Smooth muscle cell (in vitro differentiated cells): ENCODE measurements around the gene SNN. TPM values are rescaled to one million over a fixed set of nuclear protein-coding genes. Genes with fewer than 3 reads are reported as not detected.

Experiments
- DNase-seq: peaks from one replicate; lab custom pipeline; 2025; ENCODE audit not compliant: unreplicated experiment; lab: John Stamatoyannopoulos, UW
- H2AFZ ChIP-seq: fragments of 200-600 bp; sonication (generic); 2 replicates; pipeline ENCODE4 v1.6.0; 2016; ENCODE audit warnings: antibody characterized with exemption, low read depth, mild to moderate bottlenecking
- H3F3A ChIP-seq: fragments of 200-600 bp; sonication (generic); 2 replicates; pipeline ENCODE4 v1.6.0; 2017; ENCODE audit warnings: antibody characterized with exemption, low read depth
- H3K27ac ChIP-seq: fragments of 200-600 bp; sonication (generic); 2 replicates; pipeline ENCODE4 v1.5.1; 2016; ENCODE audit warnings: low read depth, mild to moderate bottlenecking
- H3K27me3 ChIP-seq: fragments of 200-600 bp; sonication (generic); 2 replicates; pipeline ENCODE4 v1.6.1; 2016; ENCODE audit warnings: low read depth, mild to moderate bottlenecking
- H3K36me3 ChIP-seq: fragments of 200-600 bp; sonication (generic); 2 replicates; pipeline ENCODE4 v1.5.1; 2016; ENCODE audit warnings: low read depth
- H3K4me1 ChIP-seq: fragments of 200-600 bp; sonication (generic); 2 replicates; pipeline ENCODE4 v1.5.1; 2016; ENCODE audit warnings: low read depth
- H3K4me2 ChIP-seq: fragments of 200-600 bp; sonication (generic); 2 replicates; pipeline ENCODE4 v1.6.0; 2016; ENCODE audit warnings: mild to moderate bottlenecking
- H3K4me3 ChIP-seq: fragments of 200-600 bp; sonication (generic); 2 replicates; pipeline ENCODE4 v1.5.1; 2016; ENCODE audit warnings: mild to moderate bottlenecking
- H3K79me2 ChIP-seq: fragments of 200-600 bp; sonication (generic); 2 replicates; pipeline ENCODE4 v1.6.0; 2016; ENCODE audit warnings: low read depth, mild to moderate bottlenecking
- H3K9ac ChIP-seq: fragments of 200-600 bp; sonication (generic); 2 replicates; pipeline ENCODE4 v1.6.0; 2016; ENCODE audit warnings: low read depth
- H3K9me3 ChIP-seq: fragments of 200-600 bp; sonication (generic); replicated peaks from 2 replicates; pipeline ENCODE4 v1.5.1; 2016; ENCODE audit warnings: low read depth
- H4K20me1 ChIP-seq: fragments of 200-600 bp; sonication (generic); 2 replicates; pipeline ENCODE4 v1.6.0; 2016; ENCODE audit warnings: low read depth
- WGBS: methylation state at CpG from one replicate; pipeline ENCODE4 v1.1.7; 2016; ENCODE audit warnings: low lambda C conversion rate; 5-methylcytosine and 5-hydroxymethylcytosine counted together
- polyA plus RNA-seq: library from polyadenylated mRNA; unstranded; fragments of >200 nt; fragmentation: Nextera tagmentation; extraction: Ambion mirVana; gene quantifications from 2 replicates; pipeline ENCODE4 v1.2.1, GENCODE V29; 2016
- total RNA-seq: library from RNA; depleted of rRNA; stranded (reverse); fragments of >200 nt; gene quantifications from 2 replicates; pipeline ENCODE4 v1.2.3, GENCODE V29; 2014
- TF ChIP-seq, protein P1 (sequence below): fragments of 200-600 bp; sonication (generic); IDR thresholded peaks from 2 replicates; pipeline ENCODE4 v1.5.1; 2017; ENCODE audit warnings: borderline replicate concordance, mild to moderate bottlenecking, antibody characterized with exemption; ENCODE audit not compliant: insufficient read depth, poor library complexity, severe bottlenecking

SNN gene
- total and polyA plus RNA-seq, 2 experiments from 2014 or later, result 6.4 to 10.9 TPM

- Histone ChIP-seq H3K27me3 (no peaks in the 10 kb centered on the region), H3K4me1 (peaks cover 10% of the 10 kb centered on the region), H3K9ac (no peak overlapping the region), H2AFZ (no peak overlapping the region), H4K20me1 (peaks cover 81% of the 10 kb centered on the region), H3F3A (no peaks in the 10 kb centered on the region), H3K9me3 (no peaks in the 10 kb centered on the region), H3K27ac (no peak overlapping the region), H3K36me3 (peaks cover 18% of the 10 kb centered on the region), H3K79me2 (peaks cover 3% of the 10 kb centered on the region), H3K4me3 (no peak overlapping the region), H3K4me2 (no peak overlapping the region)
- TF ChIP-seq, protein P1, sequence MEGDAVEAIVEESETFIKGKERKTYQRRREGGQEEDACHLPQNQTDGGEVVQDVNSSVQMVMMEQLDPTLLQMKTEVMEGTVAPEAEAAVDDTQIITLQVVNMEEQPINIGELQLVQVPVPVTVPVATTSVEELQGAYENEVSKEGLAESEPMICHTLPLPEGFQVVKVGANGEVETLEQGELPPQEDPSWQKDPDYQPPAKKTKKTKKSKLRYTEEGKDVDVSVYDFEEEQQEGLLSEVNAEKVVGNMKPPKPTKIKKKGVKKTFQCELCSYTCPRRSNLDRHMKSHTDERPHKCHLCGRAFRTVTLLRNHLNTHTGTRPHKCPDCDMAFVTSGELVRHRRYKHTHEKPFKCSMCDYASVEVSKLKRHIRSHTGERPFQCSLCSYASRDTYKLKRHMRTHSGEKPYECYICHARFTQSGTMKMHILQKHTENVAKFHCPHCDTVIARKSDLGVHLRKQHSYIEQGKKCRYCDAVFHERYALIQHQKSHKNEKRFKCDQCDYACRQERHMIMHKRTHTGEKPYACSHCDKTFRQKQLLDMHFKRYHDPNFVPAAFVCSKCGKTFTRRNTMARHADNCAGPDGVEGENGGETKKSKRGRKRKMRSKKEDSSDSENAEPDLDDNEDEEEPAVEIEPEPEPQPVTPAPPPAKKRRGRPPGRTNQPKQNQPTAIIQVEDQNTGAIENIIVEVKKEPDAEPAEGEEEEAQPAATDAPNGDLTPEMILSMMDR, result no peak
- WGBS, result 97% methylated on average over 8 of the region's 8 CpGs
- DNase-seq, result no peak
These were observed 23.9 kb downstream of the SNN start for GRCh38 chr16:11692171-11692570.

- peaks cover 3% of the 10 kb centered on the region for H3K79me2 ChIP-seq
- 97% methylated on average over 6 of the region's 6 CpGs for WGBS
- TF ChIP-seq, protein P1, result no peak
- H3F3A ChIP-seq, result no peaks in the 10 kb centered on the region
- DNase-seq, result no peak
- peaks cover 14% of the 10 kb centered on the region for H3K36me3 ChIP-seq
- no peak overlapping the region for H3K9ac ChIP-seq
- H3K9me3 ChIP-seq, result no peaks in the 10 kb centered on the region
- no peaks in the 10 kb centered on the region for H3K27me3 ChIP-seq
- H3K4me3 ChIP-seq, result no peak overlapping the region
- peaks cover 77% of the 10 kb centered on the region for H4K20me1 ChIP-seq
- H3K4me2 ChIP-seq, result no peak overlapping the region
- H3K4me1 ChIP-seq, result peaks cover 10% of the 10 kb centered on the region
- H2AFZ ChIP-seq, result no peak overlapping the region
- H3K27ac ChIP-seq, result no peak overlapping the region
These were observed 24.4 kb downstream of the SNN start for GRCh38 chr16:11692651-11693050.

DNA sequence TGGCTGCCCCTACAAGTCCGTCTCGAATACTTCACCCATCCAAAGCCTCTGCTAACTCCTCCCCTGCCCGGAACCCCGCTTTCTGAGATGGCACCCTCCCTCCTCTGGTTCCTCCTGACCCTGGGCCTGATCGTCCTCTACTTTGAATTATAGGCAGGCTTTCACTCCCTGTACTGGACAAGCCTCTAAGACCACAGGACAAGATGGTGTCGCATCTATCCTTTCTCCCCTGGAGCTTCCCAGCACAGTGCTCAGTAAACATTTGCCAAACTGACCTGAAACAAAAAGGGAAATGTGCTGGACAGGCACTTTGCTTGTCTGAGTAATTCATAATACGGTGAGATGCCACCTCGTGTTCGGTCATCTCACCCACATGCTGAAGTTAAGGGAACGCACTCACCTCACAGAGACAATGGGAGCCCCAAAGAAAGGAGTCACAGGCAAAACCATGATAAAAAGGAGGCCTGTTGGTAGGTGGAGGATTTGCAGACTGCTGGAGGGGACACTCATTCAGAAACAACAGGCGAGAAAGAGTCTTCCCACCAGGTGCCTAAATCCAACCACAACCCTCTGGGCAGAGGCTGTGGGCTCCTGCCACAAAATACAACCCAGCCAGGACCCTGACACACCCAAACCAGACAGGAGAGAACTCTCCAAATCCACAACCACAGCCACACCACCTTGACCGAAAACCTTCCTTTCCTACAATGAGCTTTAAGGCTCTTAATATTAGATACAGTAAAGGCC, 28.2 kb downstream of the SNN start:
- H4K20me1 ChIP-seq, result peaks cover 80% of the 10 kb centered on the region
- H3K9ac ChIP-seq, result no peak overlapping the region
- WGBS, result 99% methylated on average over 12 of the region's 12 CpGs
- no peaks in the 10 kb centered on the region for H3F3A ChIP-seq
- DNase-seq, result no peak
- H3K27ac ChIP-seq, result no peak overlapping the region
- H3K36me3 ChIP-seq, result peaks cover 5% of the 10 kb centered on the region
- no peaks in the 10 kb centered on the region for H3K4me1 ChIP-seq
- H3K9me3 ChIP-seq, result no peaks in the 10 kb centered on the region
- H3K4me2 ChIP-seq, result no peak overlapping the region
- TF ChIP-seq, protein P1, result no peak
- H3K4me3 ChIP-seq, result no peak overlapping the region
- no peak overlapping the region for H2AFZ ChIP-seq
- H3K27me3 ChIP-seq, result no peaks in the 10 kb centered on the region
- H3K79me2 ChIP-seq, result no peaks in the 10 kb centered on the region

- no peaks in the 10 kb centered on the region for H3K4me1 ChIP-seq
- no peak overlapping the region for H3K4me2 ChIP-seq
- no peak overlapping the region for H3K4me3 ChIP-seq
- H3K9ac ChIP-seq, result no peak overlapping the region
- 95% methylated on average over 12 of the region's 12 CpGs for WGBS
- H3K36me3 ChIP-seq, result peaks cover under 1% of the 10 kb centered on the region
- no peaks in the 10 kb centered on the region for H3K9me3 ChIP-seq
- H2AFZ ChIP-seq, result no peak overlapping the region
- H4K20me1 ChIP-seq, result peaks cover 79% of the 10 kb centered on the region
- TF ChIP-seq, protein P1, result no peak
- no peaks in the 10 kb centered on the region for H3F3A ChIP-seq
- H3K27me3 ChIP-seq, result no peaks in the 10 kb centered on the region
- H3K79me2 ChIP-seq, result no peaks in the 10 kb centered on the region
- H3K27ac ChIP-seq, result no peak overlapping the region
- no peak for DNase-seq
These were observed 29.1 kb downstream of the SNN start for GRCh38 chr16:11697319-11697718.
